GM18526 (cell line): Measurements from ENCODE around the gene ANKS6.

Experiments
- POLR2A ChIP-seq: IDR thresholded peaks from 3 replicates; pipeline ENCODE4 v1.6.1; 2011; ENCODE audit not compliant: insufficient read length; ENCODE audit errors: extremely low read depth

ANKS6 gene

DNA sequence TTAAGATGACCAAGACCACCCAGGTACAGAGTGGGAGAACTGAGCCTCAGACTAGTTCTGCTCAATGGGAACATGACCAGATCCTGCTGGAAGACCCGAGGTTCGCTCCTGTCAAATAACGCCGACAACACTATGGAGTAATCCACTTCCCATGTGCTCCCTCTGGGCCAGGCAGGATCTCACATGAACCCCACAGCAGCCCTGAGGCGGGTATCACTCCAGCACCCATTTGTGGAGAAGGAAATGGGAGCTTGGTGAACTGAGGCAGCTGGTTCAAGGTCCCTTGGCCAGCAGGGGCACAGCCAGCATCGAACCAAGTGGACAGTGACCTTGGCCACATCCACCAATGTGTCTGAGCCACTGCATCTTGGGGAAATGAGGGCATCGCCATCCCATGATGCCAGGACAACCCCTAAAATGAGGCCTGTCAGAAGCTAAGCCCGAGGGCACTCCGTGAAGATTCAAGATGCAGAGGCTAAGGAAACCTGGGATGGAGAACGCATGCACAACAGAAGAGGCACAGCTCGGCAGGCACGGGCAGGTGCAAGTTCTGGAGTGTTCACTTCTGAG is 8.5 kb downstream of the ANKS6 start:
- TF ChIP-seq POLR2A: no peak

DNA sequence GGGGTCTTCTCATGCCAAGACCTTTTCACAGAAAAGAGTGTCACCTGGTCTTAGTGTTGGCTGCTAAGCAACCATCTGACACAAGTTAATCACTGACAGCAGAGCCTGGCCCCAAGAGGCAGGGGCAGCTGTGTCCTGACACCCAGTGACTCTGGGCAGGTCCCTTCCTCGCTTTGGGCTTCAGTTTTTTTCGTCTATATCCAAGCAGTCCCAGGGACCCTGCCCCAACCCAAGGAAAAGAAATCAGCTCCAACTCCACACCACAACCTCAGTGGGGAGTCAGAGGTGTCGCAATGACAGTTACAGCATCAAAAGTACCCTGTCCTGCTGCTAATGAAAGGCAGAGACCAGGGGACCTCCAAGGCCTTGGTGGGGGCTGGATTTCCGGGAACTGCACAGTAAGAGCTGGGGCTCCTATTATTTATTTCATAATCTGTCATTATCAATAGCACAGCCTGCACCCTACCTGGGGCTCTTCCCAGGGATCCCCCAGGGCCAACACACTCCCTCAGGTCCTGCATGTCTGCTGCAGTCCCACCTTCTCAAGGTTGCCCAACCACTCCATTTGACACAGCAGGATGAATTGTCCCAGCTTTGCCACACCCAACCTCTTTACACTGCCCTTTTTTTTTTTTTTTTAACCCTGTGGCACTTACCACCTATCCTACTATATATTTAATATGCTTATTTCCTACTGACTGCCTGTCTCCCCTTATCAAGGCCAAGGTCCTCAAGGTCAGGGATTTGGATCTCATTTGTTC is 9.4 kb downstream of the ANKS6 start:
- no peak for TF ChIP-seq POLR2A

DNA sequence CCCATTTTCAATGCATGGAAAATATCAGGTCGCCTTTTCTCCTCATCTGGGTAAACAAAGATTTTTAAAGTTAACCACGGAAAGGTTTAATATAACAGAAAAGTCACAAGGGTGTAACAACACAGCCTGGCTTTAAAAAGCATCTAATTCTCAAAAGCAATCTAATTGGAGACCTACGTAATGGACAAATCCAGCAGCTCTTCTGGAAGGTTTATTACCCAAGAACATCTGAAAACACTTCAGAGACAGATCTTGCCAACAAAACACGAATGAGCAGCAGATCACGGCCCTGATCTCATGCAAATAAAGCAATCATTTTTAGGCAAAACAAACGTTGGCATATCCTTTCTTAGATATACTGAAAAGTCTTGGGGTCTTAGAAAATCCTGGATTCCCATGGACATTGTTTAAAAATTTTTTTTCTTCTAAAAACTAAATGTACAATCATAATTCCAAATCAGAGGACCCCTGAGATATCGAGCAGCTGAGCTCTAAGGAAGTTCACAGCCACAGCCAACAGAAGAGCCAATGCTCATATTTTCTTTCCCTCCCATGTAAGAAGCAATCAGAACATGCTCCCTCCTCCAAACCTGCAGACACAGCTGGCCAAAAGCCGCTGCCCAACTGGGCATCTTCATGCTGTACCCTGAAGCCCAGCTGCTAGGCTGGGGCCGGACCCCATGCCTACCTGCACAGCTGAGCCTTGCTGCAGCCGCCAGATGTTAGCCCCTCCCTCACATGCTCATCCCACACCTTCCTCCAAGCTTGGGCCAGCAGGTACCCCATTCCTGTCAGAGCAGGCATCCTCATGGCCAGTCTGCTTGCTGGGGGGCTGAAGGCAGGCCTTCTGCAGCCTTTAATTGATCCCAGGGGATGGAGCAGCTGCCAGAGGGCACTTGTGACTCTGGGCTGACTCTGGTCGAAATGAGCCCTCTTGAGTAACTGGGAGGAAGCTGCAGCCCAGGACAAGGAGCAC is 11.2 kb downstream of the ANKS6 start:
- TF ChIP-seq POLR2A: no peak

DNA sequence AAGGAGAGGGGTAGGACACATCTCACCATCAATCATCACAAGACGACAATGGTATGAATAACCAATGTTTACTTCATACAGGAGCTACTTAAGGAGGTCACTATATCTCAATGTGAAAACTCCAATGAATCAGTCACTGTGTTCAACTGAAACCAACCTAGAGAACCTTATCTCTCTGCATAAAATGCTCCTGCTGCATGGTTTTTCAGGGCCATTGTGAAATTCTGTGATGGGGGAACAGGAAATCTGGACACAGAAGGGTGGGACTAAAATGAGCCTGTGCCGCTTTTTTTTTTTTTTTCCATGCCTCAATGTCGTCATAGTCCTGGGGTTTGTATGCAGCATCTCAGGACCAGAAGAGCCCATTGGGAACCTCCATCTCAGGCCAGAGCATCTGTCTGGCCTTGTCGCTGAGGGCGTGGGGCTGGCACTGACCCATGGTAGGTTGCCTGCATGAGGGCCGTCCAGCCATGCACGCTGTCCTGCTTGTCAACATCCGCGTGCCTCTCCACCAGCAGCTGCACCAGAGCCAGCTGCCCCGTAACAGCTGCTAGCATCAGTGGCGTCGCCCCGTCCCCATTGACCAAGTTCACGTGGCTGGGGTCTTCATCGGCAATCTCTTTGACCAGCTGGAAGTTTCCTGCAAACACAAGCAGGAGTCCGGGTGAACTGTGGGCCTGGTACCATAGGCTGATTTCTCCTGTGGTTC is 12.7 kb downstream of the ANKS6 start:
- TF ChIP-seq POLR2A: no peak

DNA sequence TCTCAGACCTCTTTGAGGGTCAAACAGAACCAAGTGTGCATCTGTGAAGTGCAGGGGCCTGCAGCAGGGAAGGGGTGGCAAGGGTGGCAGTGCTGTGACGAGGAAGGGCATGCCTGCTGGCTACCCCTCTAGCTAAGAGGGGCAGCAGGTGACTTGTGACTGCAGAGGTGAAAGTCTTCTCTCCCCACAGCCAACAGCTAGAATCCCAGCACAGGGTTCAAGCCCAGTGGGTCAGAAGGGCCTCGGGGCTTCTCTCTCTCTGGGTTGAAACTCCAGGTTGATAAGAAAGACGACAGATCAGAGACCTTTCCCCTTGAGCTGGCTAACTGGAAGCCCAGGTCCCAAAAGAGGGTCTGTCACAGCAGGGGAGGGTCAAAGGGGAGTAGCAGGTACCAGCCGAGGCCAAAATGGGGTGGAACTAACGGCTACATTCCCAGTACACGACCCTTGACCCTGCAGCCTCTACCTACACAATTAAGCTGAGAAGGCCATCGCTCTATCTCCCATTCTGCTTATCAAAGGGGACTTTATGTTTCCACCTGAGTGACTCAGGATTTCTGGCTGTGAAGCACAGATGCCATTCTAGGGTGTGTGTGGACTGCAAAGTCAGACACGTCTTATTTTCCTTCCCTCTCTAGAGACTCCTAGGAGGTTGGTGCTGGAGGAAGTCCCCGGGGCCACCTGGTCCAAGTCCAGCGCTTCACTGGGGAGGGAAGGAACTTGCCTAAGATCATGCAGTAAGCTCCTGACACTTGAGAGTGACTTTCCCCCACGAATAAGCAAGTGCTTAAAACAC is 14.6 kb downstream of the ANKS6 start:
- TF ChIP-seq POLR2A: no peak

DNA sequence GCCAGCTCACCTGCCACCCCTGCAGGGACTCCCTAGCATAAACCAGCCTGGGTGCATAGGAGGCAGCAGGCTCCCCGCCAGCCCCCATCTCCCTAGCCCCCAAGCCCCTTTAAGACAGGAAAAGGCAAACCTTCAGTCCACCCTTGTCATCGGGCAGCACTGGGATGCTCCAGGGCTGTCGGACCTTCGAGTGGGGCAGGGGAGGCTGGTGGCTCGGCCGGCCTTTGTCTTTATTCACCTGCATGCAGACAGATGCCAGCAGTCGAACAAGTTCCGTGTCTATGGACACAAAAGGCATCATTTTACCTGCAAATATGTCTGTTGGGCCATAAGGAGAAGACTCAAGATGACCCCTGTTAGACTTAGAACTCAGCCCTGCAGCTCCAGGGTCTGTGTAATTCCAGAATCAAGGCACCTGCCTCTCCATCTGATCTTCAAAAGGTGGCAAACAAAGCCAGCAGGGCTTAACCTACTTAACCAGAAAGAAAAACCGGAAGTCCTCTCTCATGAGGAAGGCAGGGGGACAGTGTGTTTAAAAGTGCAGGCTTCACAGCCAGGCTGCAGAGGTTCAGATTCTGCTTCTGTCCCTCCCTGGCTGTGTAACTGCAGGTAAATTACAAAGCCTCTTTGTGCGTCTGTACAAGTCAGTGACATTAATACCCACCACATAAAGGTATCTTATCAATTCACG is 16.2 kb downstream of the ANKS6 start:
- TF ChIP-seq POLR2A: no peak

DNA sequence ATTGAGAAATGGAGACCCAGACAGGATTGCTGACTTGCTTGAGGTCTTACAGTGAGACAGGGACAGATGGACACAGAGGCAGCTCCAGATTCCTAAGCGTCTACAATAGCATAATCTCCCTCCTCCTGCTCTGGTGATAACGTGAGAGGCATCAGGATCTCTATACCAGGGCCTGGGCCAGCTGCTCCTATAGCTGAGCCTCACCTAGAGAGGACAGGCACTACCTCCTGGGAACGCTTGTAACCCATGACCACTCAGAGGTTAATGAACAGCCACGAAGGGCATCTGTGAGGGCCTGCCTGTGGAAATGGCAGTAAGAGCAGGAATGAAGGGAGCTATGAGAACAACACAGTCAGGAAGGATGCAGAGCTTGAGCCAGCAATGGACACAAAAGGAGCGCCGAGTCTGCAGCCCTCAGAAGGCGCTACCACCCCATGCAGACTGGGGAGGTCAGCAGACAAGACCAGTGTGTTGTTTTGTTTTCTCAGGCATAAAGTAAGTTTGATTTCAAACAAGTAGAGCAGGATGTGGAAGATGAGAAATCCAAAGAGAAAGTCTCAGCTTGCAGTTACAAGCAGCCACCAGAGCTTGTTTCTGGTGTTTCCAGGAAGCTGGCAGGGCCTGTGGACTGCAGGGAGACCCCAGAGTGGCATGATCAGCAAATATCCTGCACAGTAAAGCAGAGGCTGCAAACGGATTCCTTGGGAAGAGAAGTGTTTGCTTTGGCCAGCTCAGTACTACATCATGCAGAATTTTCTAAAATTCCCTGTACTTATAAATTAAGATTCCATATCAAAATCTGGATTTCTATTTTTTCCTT is 17.4 kb downstream of the ANKS6 start:
- no peak for TF ChIP-seq POLR2A

DNA sequence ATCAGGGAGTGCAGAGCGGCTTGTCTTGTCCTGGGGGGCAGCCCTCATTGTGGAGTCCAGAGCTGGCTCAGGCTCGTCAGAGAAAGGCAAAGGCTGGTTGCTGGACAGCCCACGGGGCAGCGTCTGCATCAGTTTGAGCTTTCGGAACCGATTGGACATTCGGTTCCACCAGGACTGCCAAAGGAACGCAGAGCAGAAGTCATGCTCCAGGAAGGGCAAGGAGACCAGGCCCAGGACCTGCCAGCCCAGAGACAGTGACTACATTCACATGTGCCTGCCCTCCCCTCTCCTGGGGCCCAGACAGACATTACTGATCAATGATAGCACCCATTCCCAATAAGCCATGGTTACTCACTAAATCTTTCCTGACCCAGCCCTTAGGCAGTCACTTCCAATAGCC is 18.1 kb downstream of the ANKS6 start:
- no peak for TF ChIP-seq POLR2A

DNA sequence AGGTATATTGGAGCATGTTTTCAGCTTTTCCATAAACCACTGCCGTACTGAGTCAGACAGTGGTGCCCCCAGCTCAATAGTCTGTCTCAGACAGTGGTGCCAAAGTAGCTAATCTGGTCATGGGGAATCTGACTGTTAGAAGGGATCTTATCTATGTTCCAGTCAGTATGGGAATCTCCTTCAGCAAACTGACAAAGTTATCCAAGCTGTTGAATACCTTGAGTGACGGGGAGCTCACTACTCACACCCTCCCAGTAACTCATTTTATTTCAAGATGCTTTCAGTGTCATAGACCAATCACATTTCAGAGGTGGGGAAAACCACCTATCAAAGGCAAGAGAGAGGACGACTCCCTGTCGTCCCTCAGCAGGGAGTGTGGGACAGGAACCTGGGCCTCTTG is 18.7 kb downstream of the ANKS6 start:
- no peak for TF ChIP-seq POLR2A

DNA sequence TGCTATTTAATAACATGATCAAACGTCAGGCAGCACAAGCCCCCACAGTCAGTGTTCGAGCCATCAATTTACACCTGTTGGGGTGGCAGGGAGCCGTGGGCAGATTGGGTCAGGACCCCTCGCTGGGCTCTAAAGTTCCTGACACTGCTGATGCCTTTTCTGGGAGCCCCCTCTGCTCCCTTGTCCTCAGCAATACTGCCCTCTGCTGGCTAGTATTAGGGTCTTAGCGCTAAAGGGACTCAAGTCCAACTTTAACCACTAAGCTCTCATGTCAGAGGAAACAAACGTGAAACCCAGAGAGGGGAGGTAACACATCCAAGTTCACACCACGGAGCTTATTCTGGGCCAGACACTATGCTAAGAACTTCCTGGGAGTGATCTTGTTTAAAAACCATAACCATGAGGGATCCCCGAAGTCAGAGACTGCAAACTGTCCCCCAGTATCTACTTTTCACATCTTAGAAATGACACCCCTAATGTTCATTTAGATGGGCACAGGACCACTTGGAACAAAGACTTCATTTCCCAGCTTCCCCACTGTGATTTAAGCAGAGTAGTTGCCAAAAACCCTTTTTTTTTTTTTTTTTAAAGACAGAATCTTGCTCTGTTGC is 20.4 kb downstream of the ANKS6 start:
- TF ChIP-seq POLR2A: no peak

DNA sequence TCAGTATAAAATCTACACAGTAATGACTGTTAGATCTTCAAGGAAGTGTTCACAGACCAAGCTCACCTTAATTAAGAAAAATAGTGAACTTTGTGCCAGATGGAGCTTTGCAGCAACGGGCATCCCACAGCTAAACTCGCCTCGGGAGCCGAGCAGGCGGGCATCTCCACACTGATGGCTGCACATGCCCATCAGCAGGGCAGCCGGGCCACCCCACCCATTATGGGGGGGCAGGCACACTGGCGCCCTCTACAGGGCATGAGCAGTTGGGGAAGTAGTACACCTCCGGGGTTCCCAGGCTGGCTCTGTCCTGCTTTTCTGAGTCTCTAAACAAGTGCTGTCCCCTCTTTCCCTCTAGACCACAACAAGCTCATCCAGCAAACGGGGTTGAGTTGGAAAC is 21.6 kb downstream of the ANKS6 start:
- TF ChIP-seq POLR2A: no peak

DNA sequence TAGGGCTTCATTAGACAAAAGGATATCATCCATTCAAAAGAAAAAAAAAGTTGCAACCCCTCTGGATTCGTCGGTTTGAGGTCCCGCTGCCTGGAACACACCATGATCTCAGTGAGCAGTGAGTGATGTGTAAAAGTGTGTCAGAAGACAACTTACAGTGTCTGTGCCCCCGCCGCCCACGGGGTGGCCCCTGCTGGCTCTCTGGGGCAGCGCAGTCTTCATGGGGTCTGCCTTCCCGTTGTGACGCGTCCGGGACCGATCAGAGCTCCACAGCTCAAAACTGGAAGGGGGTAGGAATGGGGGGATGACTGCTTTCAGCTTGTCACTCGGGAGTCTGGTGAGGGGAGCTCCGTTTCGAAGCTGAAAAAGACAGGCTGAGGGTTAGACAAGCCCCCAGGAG is 22.6 kb downstream of the ANKS6 start:
- no peak for TF ChIP-seq POLR2A
